HEK293 (cell line): ENCODE measurements around the gene PKDCC.

Experiments
- CTCF ChIA-PET: fragments of 350-600 bp; formaldehyde crosslinking; extraction: SDS; loops from one replicate; lab custom pipeline; 2021; ENCODE audit warnings: antibody characterized with exemption; lab: Yijun Ruan, JAX
- POLR2A ChIA-PET: fragments of 300-600 bp; formaldehyde crosslinking; extraction: SDS; loops from one replicate; lab custom pipeline; 2020; ENCODE audit warnings: antibody characterized with exemption, inconsistent platforms; lab: Yijun Ruan, JAX
- H3K27ac ChIP-seq: fragments of 200-500 bp; sonication (Bioruptor generic); 2 replicates; pipeline ENCODE4 v1.5.1; 2014; ENCODE audit warnings: low read depth, low read length, control low read depth, inconsistent platforms; ENCODE audit errors: extremely low read depth
- H3K36me3 ChIP-seq, 2 experiments: fragments of 200-500 bp in 1 of 2; sonication (Bioruptor generic) in 1 of 2; 1 replicate in 1 of 2; 2 replicates in 1 of 2; pipeline ENCODE4 v1.5.1; 2014 to 2017; ENCODE audit warnings: inconsistent platforms in 2 of 2, low read length in 2 of 2; ENCODE audit not compliant: control insufficient read depth in 2 of 2, insufficient read depth in 1 of 2
- H3K4me1 ChIP-seq: fragments of 200-500 bp; sonication (Bioruptor generic); 2 replicates; pipeline ENCODE4 v1.5.1; 2014; ENCODE audit warnings: mild to moderate bottlenecking, low read length, inconsistent platforms; ENCODE audit not compliant: control insufficient read depth, insufficient read depth
- H3K4me3 ChIP-seq: 2 replicates; pipeline ENCODE4 v1.5.1; 2011; ENCODE audit warnings: low read depth, mild to moderate bottlenecking, control low read depth, low read length, moderate library complexity
- H3K9me3 ChIP-seq: fragments of 200-500 bp; sonication (Bioruptor generic); 2 replicates; pipeline ENCODE4 v1.5.1; 2014; ENCODE audit warnings: low read depth, low read length, inconsistent platforms; ENCODE audit not compliant: control insufficient read depth, insufficient read depth
- ATF2 ChIP-seq: fragments of 450-650 bp; formaldehyde crosslinking; IDR thresholded peaks from 2 replicates; pipeline ENCODE4 v1.5.1; 2016; ENCODE audit warnings: missing biosample characterization, missing genetic modification characterization, low read depth
- EGR2 ChIP-seq: fragments of 450-650 bp; formaldehyde crosslinking; IDR thresholded peaks from 2 replicates; pipeline ENCODE4 v1.5.1; 2016; ENCODE audit warnings: low read depth, missing biosample characterization, missing genetic modification characterization
- KLF1 ChIP-seq: fragments of 450-650 bp; formaldehyde crosslinking; IDR thresholded peaks from 2 replicates; pipeline ENCODE4 v1.5.1; 2016; ENCODE audit warnings: missing biosample characterization, missing genetic modification characterization
- PRDM10 ChIP-seq: fragments of 450-650 bp; formaldehyde crosslinking; IDR thresholded peaks from 2 replicates; pipeline ENCODE4 v1.5.1; 2016; ENCODE audit warnings: missing biosample characterization, missing genetic modification characterization
- PRDM4 ChIP-seq: fragments of 450-650 bp; formaldehyde crosslinking; IDR thresholded peaks from 2 replicates; pipeline ENCODE4 v1.5.1; 2017; ENCODE audit warnings: missing biosample characterization, missing genetic modification characterization
- SCRT1 ChIP-seq: fragments of 450-650 bp; formaldehyde crosslinking; IDR thresholded peaks from 2 replicates; pipeline ENCODE4 v1.5.1; 2016; ENCODE audit warnings: missing biosample characterization, missing genetic modification characterization, borderline replicate concordance
- ZFP37 ChIP-seq: fragments of 450-650 bp; formaldehyde crosslinking; IDR thresholded peaks from 2 replicates; pipeline ENCODE4 v1.5.1; 2016; ENCODE audit warnings: missing biosample characterization, missing genetic modification characterization
- ZFP69B ChIP-seq: fragments of 450-650 bp; formaldehyde crosslinking; IDR thresholded peaks from 2 replicates; pipeline ENCODE4 v1.5.1; 2016; ENCODE audit warnings: missing biosample characterization, missing genetic modification characterization
- ZIC2 ChIP-seq: fragments of 450-650 bp; formaldehyde crosslinking; IDR thresholded peaks from 2 replicates; pipeline ENCODE4 v1.5.1; 2016; ENCODE audit warnings: missing biosample characterization, missing genetic modification characterization
- ZNF138 ChIP-seq: fragments of 450-650 bp; formaldehyde crosslinking; IDR thresholded peaks from 2 replicates; pipeline ENCODE4 v1.5.1; 2016; ENCODE audit warnings: missing biosample characterization, missing genetic modification characterization, borderline replicate concordance
- ZNF155 ChIP-seq: fragments of 450-650 bp; formaldehyde crosslinking; IDR thresholded peaks from 2 replicates; pipeline ENCODE4 v1.5.1; 2016; ENCODE audit warnings: missing biosample characterization, missing genetic modification characterization
- ZNF350 ChIP-seq: fragments of 450-650 bp; formaldehyde crosslinking; IDR thresholded peaks from 2 replicates; pipeline ENCODE4 v1.5.0; 2017; ENCODE audit warnings: missing biosample characterization, mild to moderate bottlenecking, missing genetic modification characterization
- ZNF585B ChIP-seq: fragments of 450-650 bp; formaldehyde crosslinking; IDR thresholded peaks from 2 replicates; pipeline ENCODE4 v1.5.1; 2016; ENCODE audit warnings: missing biosample characterization, missing genetic modification characterization
- ZNF600 ChIP-seq: fragments of 450-650 bp; formaldehyde crosslinking; IDR thresholded peaks from 2 replicates; pipeline ENCODE4 v1.5.1; 2016; ENCODE audit warnings: missing biosample characterization, missing genetic modification characterization
- ZNF645 ChIP-seq: fragments of 450-650 bp; formaldehyde crosslinking; IDR thresholded peaks from 2 replicates; pipeline ENCODE4; 2016; ENCODE audit warnings: missing biosample characterization, missing genetic modification characterization

The PKDCC gene

GRCh38 chr2:42054714-42055430 lies 7.1 kb downstream of the PKDCC start:
- ChIA-PET CTCF (interaction anchor here (0.6 to 0.8 kb wide), 5 partner anchors 14 to 352 kb away, joined by 3 to 4 read pairs (median 3); no protein-coding TSS in a partner anchor), POLR2A (no interaction called here)
- peak; percentile 83 for TF ChIP-seq ZNF600 (tag by site-specific recombination)
- no peak for TF ChIP-seq ZNF138 (tag by site-specific recombination)
- peak; percentile 79 for TF ChIP-seq PRDM4
- TF ChIP-seq ZFP37 (tag by site-specific recombination), result no peak
- TF ChIP-seq ATF2 (tag by site-specific recombination), result no peak
- no peak for TF ChIP-seq ZNF645
- TF ChIP-seq ZNF350 (tag by site-specific recombination), result no peak
- 0 out of 2 replicates have a peak, but pooled peaks have one; percentile 11 for TF ChIP-seq SCRT1 (tag by site-specific recombination)
- TF ChIP-seq ZNF155 (tag by site-specific recombination), result no peak
- no peak for TF ChIP-seq ZFP69B (tag by site-specific recombination)
- no peak for TF ChIP-seq KLF1
- no peak for TF ChIP-seq PRDM10 (tag by site-specific recombination)
- TF ChIP-seq ZNF585B (tag by site-specific recombination), result no peak
- TF ChIP-seq EGR2 (tag by site-specific recombination), result 0 out of 2 replicates have a peak, but pooled peaks have one; percentile 14
- TF ChIP-seq ZIC2 (tag by site-specific recombination), result peak; percentile 30
- Histone ChIP-seq H3K27ac (no peak overlapping the region), H3K4me1 (peaks cover 12% of the 10 kb centered on the region), H3K36me3 (peaks cover 3 to 77% of the 10 kb centered on the region in 2 experiments; a peak in 2 of 3 replicates), H3K4me3 (no peak overlapping the region), H3K9me3 (no peaks in the 10 kb centered on the region)
